Activated CD4-positive, alpha-beta memory T cell treated with anti-CD3 and anti-CD28 coated beads for 36 hours (primary cell): ENCODE results near the gene KLHL6. TPM values are rescaled to one million over a fixed set of nuclear protein-coding genes. Genes with fewer than 3 reads are reported as not detected.
"Not testable (repeated sequence)": the region's sequence is repeated elsewhere in the genome, so short reads cannot be mapped to it uniquely, and the experiment has no call there.

Source experiments
- CTCF ChIA-PET: fragments of 350-600 bp; sonication (Branson Sonifier 250); formaldehyde crosslinking; loops from one replicate; lab custom pipeline; 2021; ENCODE audit warnings: antibody characterized with exemption, inconsistent platforms; lab: Charles Lee
- POLR2A ChIA-PET: fragments of 350-600 bp; sonication (Branson Sonifier 250); formaldehyde crosslinking; loops from one replicate; lab custom pipeline; 2021; ENCODE audit warnings: antibody characterized with exemption; lab: Charles Lee
- DNase-seq: peaks from one replicate; pipeline ENCODE4 v3.0.0-alpha.2; 2020
- H3K27ac Mint-ChIP-seq: one replicate; pipeline ENCODE4 v1.8.0; 2021; ENCODE audit warnings: mixed read lengths
- H3K27me3 Mint-ChIP-seq: one replicate; pipeline ENCODE4 v1.8.0; 2021; ENCODE audit warnings: mixed read lengths
- H3K36me3 Mint-ChIP-seq: one replicate; pipeline ENCODE4 v1.8.0; 2021; ENCODE audit warnings: mixed read lengths
- H3K4me1 Mint-ChIP-seq: one replicate; pipeline ENCODE4 v1.8.0; 2021; ENCODE audit warnings: low read depth, mixed read lengths
- H3K4me3 Mint-ChIP-seq: one replicate; pipeline ENCODE4 v1.8.0; 2021; ENCODE audit warnings: mild to moderate bottlenecking, mixed read lengths
- H3K9me3 Mint-ChIP-seq: one replicate; pipeline ENCODE4 v1.8.0; 2021; ENCODE audit warnings: mixed read lengths
- intact Hi-C: fragments of 100-400 bp; cut with micrococcal nuclease; formaldehyde crosslinking; loops from one replicate; pipeline ENCODE4 v1.15.1; 2023
- total RNA-seq, 2 experiments: library from RNA; stranded (reverse); gene quantifications; one replicate each; pipeline ENCODE4 v1.2.3, GENCODE V29; 2021

The KLHL6 gene
- total RNA-seq, 2 experiments from 2014 or later: 63.5 to 65.2 TPM

- H3K27ac Mint-ChIP-seq: no peak overlapping the region
- intact Hi-C loops: no loop called here
- H3K36me3 Mint-ChIP-seq: no peaks in the 10 kb centered on the region
- CTCF ChIA-PET: no interaction called here
- POLR2A ChIA-PET: no interaction called here
- no peak overlapping the region for H3K4me3 Mint-ChIP-seq
- DNase-seq: no peak
- no peaks in the 10 kb centered on the region for H3K27me3 Mint-ChIP-seq
- H3K4me1 Mint-ChIP-seq: no peaks in the 10 kb centered on the region
- H3K9me3 Mint-ChIP-seq: no peaks in the 10 kb centered on the region
Observed at GRCh38 chr3:183454064-183454463, 101.4 kb downstream of the KLHL6 start.

- Mint-ChIP-seq H3K4me3 (no peak overlapping the region), H3K9me3 (no peaks in the 10 kb centered on the region), H3K36me3 (peaks cover 1% of the 10 kb centered on the region), H3K4me1 (peaks cover 12% of the 10 kb centered on the region), H3K27ac (no peak overlapping the region), H3K27me3 (no peaks in the 10 kb centered on the region)
- ChIA-PET CTCF (interaction anchor here (1.3 kb wide), 1 partner anchor 265 kb away, joined by 3 read pairs; no protein-coding TSS in a partner anchor), POLR2A (no interaction called here)
- intact Hi-C loops: no loop called here
- no peak for DNase-seq
Observed at GRCh38 chr3:183449791-183450190, 105.7 kb downstream of the KLHL6 start.

GRCh38 chr3:183449391-183449790 is 106.1 kb downstream of the KLHL6 start:
- CTCF ChIA-PET: interaction anchor here (1.3 kb wide), 1 partner anchor 265 kb away, joined by 3 read pairs; no protein-coding TSS in a partner anchor
- POLR2A ChIA-PET: no interaction called here
- Mint-ChIP-seq H3K9me3 (peaks cover 4% of the 10 kb centered on the region), H3K4me1 (peaks cover 12% of the 10 kb centered on the region), H3K4me3 (no peak overlapping the region), H3K27ac (no peak overlapping the region), H3K27me3 (no peaks in the 10 kb centered on the region), H3K36me3 (peaks cover 1% of the 10 kb centered on the region)
- intact Hi-C loops: no loop called here
- DNase-seq: no peak

- H3K36me3 Mint-ChIP-seq: peaks cover 4% of the 10 kb centered on the region
- ChIA-PET CTCF (no interaction called here), POLR2A (interaction anchor here (0.8 to 1.6 kb wide), 3 partner anchors 11 to 188 kb away, joined by 3 to 6 read pairs (median 4); partner anchors contain the start of gene MCF2L2)
- H3K9me3 Mint-ChIP-seq: peaks cover 10% of the 10 kb centered on the region
- no peak overlapping the region for H3K27ac Mint-ChIP-seq
- intact Hi-C loops: no loop called here
- H3K27me3 Mint-ChIP-seq: no peaks in the 10 kb centered on the region
- H3K4me1 Mint-ChIP-seq: peaks cover 12% of the 10 kb centered on the region
- DNase-seq: no peak
- H3K4me3 Mint-ChIP-seq: peak overlapping the region; percentile 91
Observed at GRCh38 chr3:183448369-183449128, 107.0 kb downstream of the KLHL6 start.

- peak; percentile 90 for DNase-seq
- Mint-ChIP-seq H3K9me3 (peaks cover 19% of the 10 kb centered on the region), H3K36me3 (peaks cover 10% of the 10 kb centered on the region), H3K27ac (peak overlapping the region; percentile 66), H3K4me1 (peaks cover 12% of the 10 kb centered on the region), H3K27me3 (no peaks in the 10 kb centered on the region), H3K4me3 (peak overlapping the region; percentile 91)
- ChIA-PET POLR2A (interaction anchor here (0.8 to 1.6 kb wide), 4 partner anchors 10 to 250 kb away, joined by 3 to 6 read pairs (median 4); partner anchors contain the start of genes MCF2L2 and YEATS2), CTCF (interaction anchor here (0.7 kb wide), 1 partner anchor 23 kb away, joined by 5 read pairs; no protein-coding TSS in a partner anchor)
- intact Hi-C loops: loop anchor here (1.0 to 2.0 kb wide), 3 partner anchors 11 to 21 kb away; no protein-coding TSS in a partner anchor
Observed at GRCh38 chr3:183447206-183448001, 108.1 kb downstream of the KLHL6 start.

- Mint-ChIP-seq H3K4me1 (peaks cover 12% of the 10 kb centered on the region), H3K27ac (no peak overlapping the region), H3K4me3 (peak overlapping the region; percentile 91), H3K27me3 (no peaks in the 10 kb centered on the region), H3K9me3 (peaks cover 19% of the 10 kb centered on the region), H3K36me3 (peaks cover 10% of the 10 kb centered on the region)
- POLR2A ChIA-PET: no interaction called here
- CTCF ChIA-PET: no interaction called here
- DNase-seq: no peak
- intact Hi-C loops: loop anchor here (1.0 to 2.0 kb wide), 3 partner anchors 11 to 22 kb away; no protein-coding TSS in a partner anchor
Observed at GRCh38 chr3:183446838-183447205, 108.7 kb downstream of the KLHL6 start.

- Mint-ChIP-seq H3K36me3 (peaks cover 10% of the 10 kb centered on the region), H3K27ac (no peak overlapping the region), H3K4me1 (peaks cover 12% of the 10 kb centered on the region), H3K4me3 (no peak overlapping the region), H3K9me3 (peaks cover 19% of the 10 kb centered on the region), H3K27me3 (no peaks in the 10 kb centered on the region)
- intact Hi-C loops: no loop called here
- CTCF ChIA-PET: interaction anchor here (1.4 kb wide), 1 partner anchor 322 kb away, joined by 3 read pairs; no protein-coding TSS in a partner anchor
- POLR2A ChIA-PET: no interaction called here
- DNase-seq: no peak
Observed at GRCh38 chr3:183444748-183445147, 110.8 kb downstream of the KLHL6 start.

- Mint-ChIP-seq H3K4me3 (no peak overlapping the region), H3K9me3 (peaks cover 19% of the 10 kb centered on the region), H3K27me3 (no peaks in the 10 kb centered on the region), H3K36me3 (peaks cover 10% of the 10 kb centered on the region), H3K4me1 (peaks cover 13% of the 10 kb centered on the region), H3K27ac (no peak overlapping the region)
- no peak for DNase-seq
- ChIA-PET POLR2A (no interaction called here), CTCF (no interaction called here)
- intact Hi-C loops: no loop called here
Observed at GRCh38 chr3:183443395-183444385, 111.8 kb downstream of the KLHL6 start.

GRCh38 chr3:183442994-183443393 is 112.5 kb downstream of the KLHL6 start:
- peaks cover 10% of the 10 kb centered on the region for H3K36me3 Mint-ChIP-seq
- peaks cover 10% of the 10 kb centered on the region for H3K4me1 Mint-ChIP-seq
- no peak overlapping the region for H3K27ac Mint-ChIP-seq
- no peak for DNase-seq
- H3K4me3 Mint-ChIP-seq: no peak overlapping the region
- no peaks in the 10 kb centered on the region for H3K27me3 Mint-ChIP-seq
- ChIA-PET CTCF (no interaction called here), POLR2A (no interaction called here)
- H3K9me3 Mint-ChIP-seq: peaks cover 19% of the 10 kb centered on the region
- intact Hi-C loops: no loop called here

- peaks cover 30% of the 10 kb centered on the region for H3K4me1 Mint-ChIP-seq
- intact Hi-C loops, POLR2A ChIA-PET, H3K27ac Mint-ChIP-seq, H3K4me3 Mint-ChIP-seq, DNase-seq, H3K36me3 Mint-ChIP-seq, H3K27me3 Mint-ChIP-seq: not testable (repeated sequence)
- CTCF ChIA-PET: interaction anchor here (1.3 kb wide), 1 partner anchor 10 kb away, joined by 5 read pairs; no protein-coding TSS in a partner anchor
- peaks cover 19% of the 10 kb centered on the region for H3K9me3 Mint-ChIP-seq
Observed at GRCh38 chr3:183440521-183440920, 115.0 kb downstream of the KLHL6 start.

- Mint-ChIP-seq H3K9me3 (peaks cover 17% of the 10 kb centered on the region), H3K4me3 (no peak overlapping the region), H3K36me3 (peaks cover 9% of the 10 kb centered on the region), H3K4me1 (peaks cover 39% of the 10 kb centered on the region), H3K27ac (no peak overlapping the region), H3K27me3 (no peaks in the 10 kb centered on the region)
- intact Hi-C loops: loop anchor here (5.0 kb wide), 1 partner anchor 472 kb away; no protein-coding TSS in a partner anchor
- ChIA-PET POLR2A (no interaction called here), CTCF (interaction anchor here (1.1 to 1.3 kb wide), 2 partner anchors 9 to 11 kb away, joined by 3 to 5 read pairs; partner anchors contain the start of gene MCF2L2)
- DNase-seq: no peak
Observed at GRCh38 chr3:183439515-183439914, 116.0 kb downstream of the KLHL6 start.
